Left colon (tissue), 2 donors: Measurements from ENCODE around the gene PTDSS2. TPM values are rescaled to one million over a fixed set of nuclear protein-coding genes. Genes with fewer than 3 reads are reported as not detected.
"Not testable (repeated sequence)": the region's sequence is repeated elsewhere in the genome, so short reads cannot be mapped to it uniquely, and the experiment has no call there.

Source experiments
- ATAC-seq: fragments of 200-7000 bp; cut with Tn5 transposase; one replicate; pipeline ENCODE4 v1.9.1; 2020; ENCODE audit warnings: mild to moderate bottlenecking, moderate library complexity
- DNase-seq, 2 donors: peaks; one replicate each; pipeline ENCODE4 v3.0.0-alpha.2; 2020
- intact Hi-C, 2 donors: fragments of 100-400 bp; cut with DNase I in 1 of 2; cut with micrococcal nuclease in 1 of 2; formaldehyde crosslinking; loops; one replicate each; pipeline versions ENCODE4 v1.11.2 to v1.14.0; 2022; cut with DNase I, micrococcal nuclease
- total RNA-seq, 2 donors: library from RNA; stranded (reverse); fragmentation: NEBNext Ultra II Directional; extraction: Animal tissue kit (Norgen Biotek cat#: 25700); gene quantifications; one replicate each; pipeline ENCODE4 v1.2.1, GENCODE V29; 2021
- donor health status: DM: no; HTN: no; CAD: no.
- donor health status: DM: yes; HTN: yes; CAD: no.

Gene PTDSS2
- total RNA-seq, 2 donors from 2014 or later: 23.3 to 27.4 TPM

- DNase-seq: peak in 1 of 2 donors; percentile 19
- ATAC-seq: no peak
- intact Hi-C loops: no loop called here
These were observed 37.4 kb upstream of the PTDSS2 start for GRCh38 chr11:412641-413119.

- DNase-seq (peak in 1 of 2 donors; percentile 24), ATAC-seq (no peak)
- intact Hi-C loops: no loop called here
These were observed 36.7 kb upstream of the PTDSS2 start for GRCh38 chr11:413120-414081.

GRCh38 chr11:414318-414857 is 35.7 kb upstream of the PTDSS2 start:
- intact Hi-C loops: no loop called here
- peak; percentile 26 to 30 for DNase-seq
- no peak for ATAC-seq

- DNase-seq (peak in 1 of 2 donors; percentile 28), ATAC-seq (peak; percentile 4)
These were observed 34.4 kb upstream of the PTDSS2 start for GRCh38 chr11:415640-416041.

GRCh38 chr11:416051-416756 is 33.9 kb upstream of the PTDSS2 start:
- peak; percentile 23 for ATAC-seq
- peak in 1 of 2 donors; percentile 32 for DNase-seq
- intact Hi-C loops: no loop called here

More at GRCh38 chr11:415640-416041, 34.4 kb upstream of the PTDSS2 start:
- intact Hi-C loops: no loop called here

- peak; percentile 76 for ATAC-seq
- peak; percentile 70 to 85 for DNase-seq
- intact Hi-C loops: no loop called here
These were observed 33.1 kb upstream of the PTDSS2 start for GRCh38 chr11:416757-417621.

- intact Hi-C loops: no loop called here
- ATAC-seq (no peak), DNase-seq (no peak)
These were observed 32.3 kb upstream of the PTDSS2 start for GRCh38 chr11:417652-418342.

GRCh38 chr11:418343-419247 is 31.5 kb upstream of the PTDSS2 start:
- intact Hi-C loops: no loop called here
- ATAC-seq (no peak), DNase-seq (peak in 1 of 2 donors; percentile 24)

- peak in 1 of 2 donors; percentile 15 for DNase-seq
- ATAC-seq: no peak
- intact Hi-C loops: no loop called here
These were observed 30.7 kb upstream of the PTDSS2 start for GRCh38 chr11:419248-420005.

GRCh38 chr11:420054-420910 is 29.8 kb upstream of the PTDSS2 start:
- DNase-seq (no peak), ATAC-seq (no peak)
- intact Hi-C loops: no loop called here

GRCh38 chr11:420911-421321 is 29.2 kb upstream of the PTDSS2 start:
- intact Hi-C loops: no loop called here
- DNase-seq (no peak), ATAC-seq (no peak)

- intact Hi-C loops: no loop called here
- no peak for DNase-seq
- ATAC-seq: no peak
These were observed 27.8 kb upstream of the PTDSS2 start for GRCh38 chr11:422249-422656.

- intact Hi-C loops: no loop called here
- DNase-seq (no peak), ATAC-seq (no peak)
These were observed 25.8 kb upstream of the PTDSS2 start for GRCh38 chr11:424232-424631.

- intact Hi-C loops, DNase-seq, ATAC-seq: not testable (repeated sequence)
These were observed 25.3 kb upstream of the PTDSS2 start for GRCh38 chr11:424766-425165.

GRCh38 chr11:425301-425700 is 24.8 kb upstream of the PTDSS2 start:
- no peak for DNase-seq
- ATAC-seq: no peak
- intact Hi-C loops: no loop called here
